Activated CD4-positive, alpha-beta memory T cell treated with anti-CD3 and anti-CD28 coated beads for 36 hours (primary cell): ENCODE measurements around the gene PEX11G. TPM values are rescaled to one million over a fixed set of nuclear protein-coding genes. Genes with fewer than 3 reads are reported as not detected.

Experiments used
- CTCF ChIA-PET: fragments of 350-600 bp; sonication (Branson Sonifier 250); formaldehyde crosslinking; loops from one replicate; lab custom pipeline; 2021; ENCODE audit warnings: antibody characterized with exemption, inconsistent platforms; lab: Charles Lee
- POLR2A ChIA-PET: fragments of 350-600 bp; sonication (Branson Sonifier 250); formaldehyde crosslinking; loops from one replicate; lab custom pipeline; 2021; ENCODE audit warnings: antibody characterized with exemption; lab: Charles Lee
- DNase-seq: peaks from one replicate; pipeline ENCODE4 v3.0.0-alpha.2; 2020
- H3K27ac Mint-ChIP-seq: one replicate; pipeline ENCODE4 v1.8.0; 2021; ENCODE audit warnings: mixed read lengths
- H3K27me3 Mint-ChIP-seq: one replicate; pipeline ENCODE4 v1.8.0; 2021; ENCODE audit warnings: mixed read lengths
- H3K36me3 Mint-ChIP-seq: one replicate; pipeline ENCODE4 v1.8.0; 2021; ENCODE audit warnings: mixed read lengths
- H3K4me1 Mint-ChIP-seq: one replicate; pipeline ENCODE4 v1.8.0; 2021; ENCODE audit warnings: low read depth, mixed read lengths
- H3K4me3 Mint-ChIP-seq: one replicate; pipeline ENCODE4 v1.8.0; 2021; ENCODE audit warnings: mild to moderate bottlenecking, mixed read lengths
- H3K9me3 Mint-ChIP-seq: one replicate; pipeline ENCODE4 v1.8.0; 2021; ENCODE audit warnings: mixed read lengths
- intact Hi-C: fragments of 100-400 bp; cut with micrococcal nuclease; formaldehyde crosslinking; loops from one replicate; pipeline ENCODE4 v1.15.1; 2023
- total RNA-seq, 2 experiments: library from RNA; stranded (reverse); gene quantifications; one replicate each; pipeline ENCODE4 v1.2.3, GENCODE V29; 2021

The PEX11G gene
- total RNA-seq, 2 experiments from 2014 or later: 2.1 to 2.2 TPM

- intact Hi-C loops: no loop called here
- no peaks in the 10 kb centered on the region for H3K27me3 Mint-ChIP-seq
- CTCF ChIA-PET: interaction anchor here (0.7 kb wide), 1 partner anchor 494 kb away, joined by 3 read pairs; no protein-coding TSS in a partner anchor
- peaks cover 4% of the 10 kb centered on the region for H3K4me1 Mint-ChIP-seq
- H3K9me3 Mint-ChIP-seq: no peaks in the 10 kb centered on the region
- H3K4me3 Mint-ChIP-seq: no peak overlapping the region
- H3K27ac Mint-ChIP-seq: no peak overlapping the region
- no peak for DNase-seq
- POLR2A ChIA-PET: no interaction called here
- no peaks in the 10 kb centered on the region for H3K36me3 Mint-ChIP-seq
Observed at GRCh38 chr19:7482584-7483439, 6.0 kb downstream of the PEX11G start.

- CTCF ChIA-PET: interaction anchor here (1.4 kb wide), 1 partner anchor 87 kb away, joined by 3 read pairs; no protein-coding TSS in a partner anchor
- Mint-ChIP-seq H3K4me3 (no peak overlapping the region), H3K27ac (no peak overlapping the region), H3K27me3 (no peaks in the 10 kb centered on the region), H3K4me1 (peaks cover 4% of the 10 kb centered on the region), H3K36me3 (no peaks in the 10 kb centered on the region), H3K9me3 (no peaks in the 10 kb centered on the region)
- DNase-seq: no peak
- intact Hi-C loops: no loop called here
- POLR2A ChIA-PET: no interaction called here
Observed at GRCh38 chr19:7480970-7481255, 7.9 kb downstream of the PEX11G start.

GRCh38 chr19:7480222-7480969 lies 8.4 kb downstream of the PEX11G start:
- no peaks in the 10 kb centered on the region for H3K36me3 Mint-ChIP-seq
- no peak overlapping the region for H3K27ac Mint-ChIP-seq
- H3K4me3 Mint-ChIP-seq: no peak overlapping the region
- DNase-seq: no peak
- POLR2A ChIA-PET: interaction anchor here (0.8 kb wide), 1 partner anchor 8 kb away, joined by 3 read pairs; no protein-coding TSS in a partner anchor
- H3K27me3 Mint-ChIP-seq: no peaks in the 10 kb centered on the region
- intact Hi-C loops: no loop called here
- H3K4me1 Mint-ChIP-seq: peaks cover 4% of the 10 kb centered on the region
- H3K9me3 Mint-ChIP-seq: no peaks in the 10 kb centered on the region
- CTCF ChIA-PET: interaction anchor here (1.4 kb wide), 1 partner anchor 88 kb away, joined by 3 read pairs; no protein-coding TSS in a partner anchor

GRCh38 chr19:7478843-7479227 lies 10.0 kb downstream of the PEX11G start:
- CTCF ChIA-PET: no interaction called here
- peaks cover 4% of the 10 kb centered on the region for H3K4me1 Mint-ChIP-seq
- no peak for DNase-seq
- no peaks in the 10 kb centered on the region for H3K36me3 Mint-ChIP-seq
- H3K9me3 Mint-ChIP-seq: no peaks in the 10 kb centered on the region
- POLR2A ChIA-PET: no interaction called here
- H3K4me3 Mint-ChIP-seq: no peak overlapping the region
- intact Hi-C loops: no loop called here
- no peak overlapping the region for H3K27ac Mint-ChIP-seq
- H3K27me3 Mint-ChIP-seq: no peaks in the 10 kb centered on the region

GRCh38 chr19:7478173-7478842 lies 10.5 kb downstream of the PEX11G start:
- intact Hi-C loops: no loop called here
- Mint-ChIP-seq H3K27ac (no peak overlapping the region), H3K4me3 (no peak overlapping the region), H3K36me3 (no peaks in the 10 kb centered on the region), H3K27me3 (no peaks in the 10 kb centered on the region), H3K9me3 (no peaks in the 10 kb centered on the region), H3K4me1 (peaks cover 3% of the 10 kb centered on the region)
- POLR2A ChIA-PET: no interaction called here
- DNase-seq: no peak
- CTCF ChIA-PET: no interaction called here

- intact Hi-C loops: no loop called here
- DNase-seq: no peak
- ChIA-PET POLR2A (no interaction called here), CTCF (no interaction called here)
- no peaks in the 10 kb centered on the region for H3K4me1 Mint-ChIP-seq
- H3K4me3 Mint-ChIP-seq: no peak overlapping the region
- H3K36me3 Mint-ChIP-seq: peaks cover 2% of the 10 kb centered on the region
- H3K27me3 Mint-ChIP-seq: no peaks in the 10 kb centered on the region
- H3K27ac Mint-ChIP-seq: no peak overlapping the region
- H3K9me3 Mint-ChIP-seq: no peaks in the 10 kb centered on the region
Observed at GRCh38 chr19:7477758-7478157, 11.1 kb downstream of the PEX11G start.

GRCh38 chr19:7476777-7477494 lies 11.9 kb downstream of the PEX11G start:
- Mint-ChIP-seq H3K9me3 (no peaks in the 10 kb centered on the region), H3K4me1 (no peaks in the 10 kb centered on the region), H3K4me3 (no peak overlapping the region), H3K27me3 (no peaks in the 10 kb centered on the region), H3K36me3 (peaks cover 2% of the 10 kb centered on the region), H3K27ac (no peak overlapping the region)
- CTCF ChIA-PET: no interaction called here
- POLR2A ChIA-PET: no interaction called here
- intact Hi-C loops: no loop called here
- no peak for DNase-seq

- Mint-ChIP-seq H3K9me3 (no peaks in the 10 kb centered on the region), H3K4me1 (no peaks in the 10 kb centered on the region), H3K36me3 (peaks cover 5% of the 10 kb centered on the region), H3K4me3 (no peak overlapping the region), H3K27me3 (no peaks in the 10 kb centered on the region), H3K27ac (no peak overlapping the region)
- POLR2A ChIA-PET: no interaction called here
- CTCF ChIA-PET: no interaction called here
- intact Hi-C loops: no loop called here
- no peak for DNase-seq
Observed at GRCh38 chr19:7476241-7476640, 12.6 kb downstream of the PEX11G start.

- H3K27ac Mint-ChIP-seq: no peak overlapping the region
- no peak overlapping the region for H3K4me3 Mint-ChIP-seq
- no peaks in the 10 kb centered on the region for H3K27me3 Mint-ChIP-seq
- CTCF ChIA-PET: no interaction called here
- intact Hi-C loops: no loop called here
- no peaks in the 10 kb centered on the region for H3K9me3 Mint-ChIP-seq
- POLR2A ChIA-PET: no interaction called here
- no peaks in the 10 kb centered on the region for H3K4me1 Mint-ChIP-seq
- H3K36me3 Mint-ChIP-seq: peaks cover 5% of the 10 kb centered on the region
- DNase-seq: no peak
Observed at GRCh38 chr19:7475665-7476064, 13.2 kb downstream of the PEX11G start.

GRCh38 chr19:7471696-7472615 lies 16.9 kb downstream of the PEX11G start:
- Mint-ChIP-seq H3K27ac (no peak overlapping the region), H3K9me3 (no peaks in the 10 kb centered on the region), H3K4me3 (no peak overlapping the region), H3K4me1 (no peaks in the 10 kb centered on the region), H3K27me3 (no peaks in the 10 kb centered on the region), H3K36me3 (peaks cover 7% of the 10 kb centered on the region)
- CTCF ChIA-PET: no interaction called here
- DNase-seq: no peak
- intact Hi-C loops: no loop called here
- POLR2A ChIA-PET: no interaction called here
